ENCODE results near the gene CASZ1.

GRCh38 chr1:10693152-10693496 lies 103.3 kb downstream of the CASZ1 start:
- TF ChIP-seq CTCF (IDR thresholded peaks at IDR 0.05; ENCODE audit: insufficient read depth, low read length), result no peak
- TF ChIP-seq POLR2AphosphoS5 (IDR thresholded peaks at IDR 0.05; ENCODE audit: low read depth), result no peak
- TF ChIP-seq GABPA (IDR thresholded peaks at IDR 0.05; ENCODE audit: low read depth), result no peak
